Measurements from ENCODE around the gene HCLS1.

DNA sequence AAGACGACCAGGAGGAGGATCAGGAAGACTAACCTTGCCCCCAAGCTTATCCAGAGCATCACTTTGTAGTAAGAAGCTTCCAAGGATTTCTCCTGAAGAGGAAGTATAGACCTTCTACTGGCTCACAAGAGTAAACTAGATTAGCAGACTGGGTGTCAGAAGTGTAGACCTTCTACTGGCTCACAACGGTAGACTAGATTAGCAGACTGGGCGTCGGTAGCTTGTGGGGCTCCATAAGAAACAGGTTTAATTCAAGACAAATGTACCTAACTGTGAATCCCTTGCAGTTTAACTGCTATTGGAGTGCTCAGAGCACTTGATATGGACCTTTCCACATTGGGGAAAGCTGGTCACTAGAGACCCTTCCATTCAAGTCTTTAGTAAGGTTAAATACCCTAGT is 54.6 kb downstream of the HCLS1 start:
- TF ChIP-seq EZH2 (IDR thresholded peaks at IDR 0.05; ENCODE audit: borderline replicate concordance, low read depth, low read length, severe bottlenecking), result no peak
- TF ChIP-seq, protein P1, sequence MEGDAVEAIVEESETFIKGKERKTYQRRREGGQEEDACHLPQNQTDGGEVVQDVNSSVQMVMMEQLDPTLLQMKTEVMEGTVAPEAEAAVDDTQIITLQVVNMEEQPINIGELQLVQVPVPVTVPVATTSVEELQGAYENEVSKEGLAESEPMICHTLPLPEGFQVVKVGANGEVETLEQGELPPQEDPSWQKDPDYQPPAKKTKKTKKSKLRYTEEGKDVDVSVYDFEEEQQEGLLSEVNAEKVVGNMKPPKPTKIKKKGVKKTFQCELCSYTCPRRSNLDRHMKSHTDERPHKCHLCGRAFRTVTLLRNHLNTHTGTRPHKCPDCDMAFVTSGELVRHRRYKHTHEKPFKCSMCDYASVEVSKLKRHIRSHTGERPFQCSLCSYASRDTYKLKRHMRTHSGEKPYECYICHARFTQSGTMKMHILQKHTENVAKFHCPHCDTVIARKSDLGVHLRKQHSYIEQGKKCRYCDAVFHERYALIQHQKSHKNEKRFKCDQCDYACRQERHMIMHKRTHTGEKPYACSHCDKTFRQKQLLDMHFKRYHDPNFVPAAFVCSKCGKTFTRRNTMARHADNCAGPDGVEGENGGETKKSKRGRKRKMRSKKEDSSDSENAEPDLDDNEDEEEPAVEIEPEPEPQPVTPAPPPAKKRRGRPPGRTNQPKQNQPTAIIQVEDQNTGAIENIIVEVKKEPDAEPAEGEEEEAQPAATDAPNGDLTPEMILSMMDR (IDR thresholded peaks at IDR 0.05; ENCODE audit: borderline replicate concordance, extremely low read depth, low read length, poor library complexity, severe bottlenecking), result no peak
